Neural progenitor cell (in vitro differentiated cells): ENCODE measurements around the gene TLK1. TPM values are rescaled to one million over a fixed set of nuclear protein-coding genes. Genes with fewer than 3 reads are reported as not detected.
A peak's percentile ranks its signal among the peaks of the same experiment; 100 is the strongest.

ENCODE experiments used
- DNase-seq: peaks from one replicate; pipeline ENCODE4 v3.0.0-alpha.2; 2016; ENCODE audit warnings: low spot score
- H2AFZ ChIP-seq: fragments of 200-600 bp; sonication (generic); replicated peaks from 2 replicates; pipeline ENCODE4 v1.6.1; 2016; ENCODE audit warnings: antibody characterized with exemption
- H3F3A ChIP-seq: fragments of 200-600 bp; sonication (generic); 2 replicates; pipeline ENCODE4 v1.6.1; 2016; ENCODE audit warnings: antibody characterized with exemption, low read depth
- H3K27ac ChIP-seq: fragments of 200-600 bp; sonication (generic); 2 replicates; pipeline ENCODE4 v1.5.1; 2016; ENCODE audit warnings: mild to moderate bottlenecking
- H3K27me3 ChIP-seq: fragments of 200-600 bp; sonication (generic); 2 replicates; pipeline ENCODE4 v1.6.1; 2016; ENCODE audit warnings: mild to moderate bottlenecking, moderate library complexity
- H3K36me3 ChIP-seq: fragments of 200-600 bp; sonication (generic); 2 replicates; pipeline ENCODE4 v1.5.1; 2016
- H3K4me1 ChIP-seq: fragments of 200-600 bp; sonication (generic); 2 replicates; pipeline ENCODE4 v1.6.1; 2016; ENCODE audit warnings: mixed run types
- H3K4me2 ChIP-seq: fragments of 200-600 bp; sonication (generic); 2 replicates; pipeline ENCODE4 v1.6.1; 2016
- H3K4me3 ChIP-seq: fragments of 200-600 bp; sonication (generic); 2 replicates; pipeline ENCODE4 v1.5.1; 2016
- H3K79me2 ChIP-seq: fragments of 200-600 bp; sonication (generic); 2 replicates; pipeline ENCODE4 v1.6.1; 2016; ENCODE audit warnings: low read depth
- H3K9ac ChIP-seq: fragments of 200-600 bp; sonication (generic); 2 replicates; pipeline ENCODE4 v1.6.1; 2016
- H3K9me3 ChIP-seq: fragments of 200-600 bp; sonication (generic); 2 replicates; pipeline ENCODE4 v1.5.1; 2016; ENCODE audit warnings: low read depth
- H4K20me1 ChIP-seq: fragments of 200-600 bp; sonication (generic); 2 replicates; pipeline ENCODE4 v1.6.1; 2016; ENCODE audit warnings: low read depth
- H3K27ac Mint-ChIP-seq: 3 replicates; pipeline ENCODE4 v1.8.0; 2021; ENCODE audit warnings: mixed read lengths
- H3K27me3 Mint-ChIP-seq: 2 replicates; pipeline ENCODE4 v1.8.0; 2022; ENCODE audit warnings: low read depth, mild to moderate bottlenecking, inconsistent platforms, moderate library complexity, mixed read lengths; ENCODE audit not compliant: insufficient read depth
- H3K36me3 Mint-ChIP-seq: 3 replicates; pipeline ENCODE4 v1.8.0; 2021; ENCODE audit warnings: mixed read lengths
- H3K4me1 Mint-ChIP-seq: 3 replicates; pipeline ENCODE4 v1.8.0; 2021; ENCODE audit warnings: mixed read lengths
- H3K4me3 Mint-ChIP-seq: 3 replicates; pipeline ENCODE4 v1.8.0; 2021; ENCODE audit warnings: mild to moderate bottlenecking, moderate library complexity, mixed read lengths
- H3K9me3 Mint-ChIP-seq: 3 replicates; pipeline ENCODE4 v1.8.0; 2020; ENCODE audit warnings: mixed read lengths
- CTCF ChIP-seq: fragments of 200-600 bp; sonication (generic); IDR thresholded peaks from 2 replicates; pipeline ENCODE4 v1.5.1; 2017; ENCODE audit warnings: antibody characterized with exemption, mild to moderate bottlenecking
- EZH2 ChIP-seq: fragments of 200-600 bp; sonication (generic); IDR thresholded peaks from 2 replicates; pipeline ENCODE4 v1.6.1; 2017; ENCODE audit warnings: antibody characterized with exemption, mild to moderate bottlenecking, moderate library complexity
- EZH2phosphoT487 ChIP-seq: fragments of 200-600 bp; sonication (generic); IDR thresholded peaks from 2 replicates; pipeline ENCODE4 v1.6.1; 2017; ENCODE audit warnings: antibody characterized with exemption
- total RNA-seq: library from RNA; depleted of rRNA; stranded (reverse); fragments of >200 nt; gene quantifications from 2 replicates; pipeline ENCODE4 v1.2.3, GENCODE V29; 2015; ENCODE audit warnings: low replicate concordance

TLK1 gene
- total RNA-seq, 1 donor from 2014 or later, result 31.1 TPM

DNA sequence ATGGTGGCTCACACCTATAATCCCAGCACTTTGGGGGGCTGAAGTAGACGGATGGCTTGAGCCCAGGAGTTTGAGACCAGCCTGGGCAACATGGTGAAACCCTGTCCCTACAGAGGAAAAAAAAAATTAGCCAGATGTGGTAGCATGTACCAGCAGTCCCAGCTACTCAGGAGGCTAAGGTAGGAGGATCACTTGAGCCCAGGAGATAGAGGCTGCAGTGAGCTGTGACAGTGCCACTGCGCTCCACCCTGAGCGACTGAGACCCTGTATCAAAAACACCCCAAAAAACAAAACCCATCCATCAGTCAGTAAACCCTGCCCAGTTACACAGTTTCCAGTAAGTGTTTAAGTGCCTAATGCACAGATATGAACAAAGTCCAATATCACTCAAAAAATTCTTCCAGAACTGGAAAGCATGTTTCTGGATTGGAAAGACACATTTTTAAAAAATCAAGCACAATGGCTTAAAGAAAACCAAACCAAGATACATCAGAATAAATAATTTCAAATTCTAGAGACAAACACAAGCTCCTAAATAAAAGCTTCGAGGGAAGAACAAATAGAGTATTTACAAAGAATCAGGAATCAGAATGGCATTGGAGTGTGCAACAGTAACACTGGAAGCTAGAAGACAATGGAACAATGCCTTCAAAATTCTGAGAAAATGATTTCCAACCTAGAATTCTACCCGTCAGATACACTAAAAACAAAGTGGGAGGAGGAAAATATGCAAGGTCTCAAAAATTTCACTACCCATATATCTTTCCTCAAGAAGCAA, 72.4 kb downstream of the TLK1 start:
- DNase-seq, result no peak
- Histone ChIP-seq H4K20me1 (peaks cover 30% of the 10 kb centered on the region), H3K36me3 (no peaks in the 10 kb centered on the region), H3K4me2 (no peak overlapping the region), H2AFZ (no peak overlapping the region), H3K27ac (peak overlapping the region; percentile 32), H3K27me3 (no peaks in the 10 kb centered on the region), H3K9ac (no peak overlapping the region), H3K4me3 (no peak overlapping the region), H3K9me3 (no peaks in the 10 kb centered on the region), H3K4me1 (peaks cover 10% of the 10 kb centered on the region), H3K79me2 (peaks cover 99% of the 10 kb centered on the region), H3F3A (peaks cover 23% of the 10 kb centered on the region)
- H3K9me3 Mint-ChIP-seq, result no peaks in the 10 kb centered on the region
- no peak overlapping the region for H3K27ac Mint-ChIP-seq
- H3K36me3 Mint-ChIP-seq, result peaks cover 33% of the 10 kb centered on the region
- H3K27me3 Mint-ChIP-seq, result no peaks in the 10 kb centered on the region
- TF ChIP-seq EZH2 (no peak), EZH2phosphoT487 (no peak), CTCF (no peak)
- peaks cover 3% of the 10 kb centered on the region for H3K4me1 Mint-ChIP-seq
- no peak overlapping the region for H3K4me3 Mint-ChIP-seq

DNA sequence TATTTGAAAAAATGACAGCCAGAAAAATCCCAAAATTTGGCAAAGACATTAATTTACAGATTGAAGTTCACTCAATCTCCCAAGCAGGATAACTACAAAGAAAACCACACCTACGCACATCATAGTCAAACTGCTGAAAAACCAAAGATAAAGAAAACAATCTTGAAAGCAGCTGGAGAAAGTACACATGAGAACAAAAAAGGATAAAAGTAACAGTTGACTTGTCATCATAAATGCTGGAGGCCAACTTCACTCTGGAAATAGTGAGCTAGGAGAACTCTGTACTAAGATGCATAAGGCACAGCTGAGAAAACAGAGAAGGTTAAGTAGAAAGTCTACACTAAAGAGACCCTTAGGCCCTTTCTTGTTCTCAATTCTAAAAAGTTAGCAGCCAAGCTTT, 73.1 kb downstream of the TLK1 start:
- H3K27ac ChIP-seq, result peak overlapping the region; percentile 32
- H3K27me3 Mint-ChIP-seq, result no peaks in the 10 kb centered on the region

GRCh38 chr2:171086352-171087290, 74.1 kb downstream of the TLK1 start:
- no peak overlapping the region for H3K4me3 Mint-ChIP-seq
- Histone ChIP-seq H3K4me3 (no peak overlapping the region), H3F3A (peaks cover 23% of the 10 kb centered on the region), H4K20me1 (peaks cover 35% of the 10 kb centered on the region), H2AFZ (no peak overlapping the region), H3K36me3 (no peaks in the 10 kb centered on the region), H3K9ac (no peak overlapping the region), H3K79me2 (peaks cover 99% of the 10 kb centered on the region), H3K4me1 (peaks cover 10% of the 10 kb centered on the region), H3K4me2 (no peak overlapping the region), H3K27ac (no peak overlapping the region), H3K9me3 (no peaks in the 10 kb centered on the region), H3K27me3 (no peaks in the 10 kb centered on the region)
- TF ChIP-seq EZH2 (no peak), EZH2phosphoT487 (no peak), CTCF (peak; percentile 80)
- peak; percentile 67 for DNase-seq
- H3K27me3 Mint-ChIP-seq, result no peaks in the 10 kb centered on the region
- no peaks in the 10 kb centered on the region for H3K9me3 Mint-ChIP-seq
- H3K36me3 Mint-ChIP-seq, result peaks cover 20% of the 10 kb centered on the region
- H3K27ac Mint-ChIP-seq, result no peak overlapping the region
- peaks cover 3% of the 10 kb centered on the region for H3K4me1 Mint-ChIP-seq

More for the DNA sequence above, 73.1 kb downstream of the TLK1 start:
- Histone ChIP-seq H3K4me3 (no peak overlapping the region), H3K27me3 (no peaks in the 10 kb centered on the region), H3K9ac (no peak overlapping the region), H3K4me2 (no peak overlapping the region), H3K4me1 (peaks cover 10% of the 10 kb centered on the region), H2AFZ (no peak overlapping the region), H4K20me1 (peaks cover 30% of the 10 kb centered on the region), H3K79me2 (peaks cover 99% of the 10 kb centered on the region), H3F3A (peaks cover 23% of the 10 kb centered on the region), H3K9me3 (no peaks in the 10 kb centered on the region), H3K36me3 (no peaks in the 10 kb centered on the region)
- Mint-ChIP-seq H3K4me1 (peaks cover 3% of the 10 kb centered on the region), H3K27ac (no peak overlapping the region), H3K4me3 (no peak overlapping the region), H3K9me3 (no peaks in the 10 kb centered on the region), H3K36me3 (peaks cover 28% of the 10 kb centered on the region)
- TF ChIP-seq CTCF (no peak), EZH2 (no peak), EZH2phosphoT487 (no peak)
- no peak for DNase-seq
